ENCODE measurements around the gene KYAT1.

The KYAT1 gene

DNA sequence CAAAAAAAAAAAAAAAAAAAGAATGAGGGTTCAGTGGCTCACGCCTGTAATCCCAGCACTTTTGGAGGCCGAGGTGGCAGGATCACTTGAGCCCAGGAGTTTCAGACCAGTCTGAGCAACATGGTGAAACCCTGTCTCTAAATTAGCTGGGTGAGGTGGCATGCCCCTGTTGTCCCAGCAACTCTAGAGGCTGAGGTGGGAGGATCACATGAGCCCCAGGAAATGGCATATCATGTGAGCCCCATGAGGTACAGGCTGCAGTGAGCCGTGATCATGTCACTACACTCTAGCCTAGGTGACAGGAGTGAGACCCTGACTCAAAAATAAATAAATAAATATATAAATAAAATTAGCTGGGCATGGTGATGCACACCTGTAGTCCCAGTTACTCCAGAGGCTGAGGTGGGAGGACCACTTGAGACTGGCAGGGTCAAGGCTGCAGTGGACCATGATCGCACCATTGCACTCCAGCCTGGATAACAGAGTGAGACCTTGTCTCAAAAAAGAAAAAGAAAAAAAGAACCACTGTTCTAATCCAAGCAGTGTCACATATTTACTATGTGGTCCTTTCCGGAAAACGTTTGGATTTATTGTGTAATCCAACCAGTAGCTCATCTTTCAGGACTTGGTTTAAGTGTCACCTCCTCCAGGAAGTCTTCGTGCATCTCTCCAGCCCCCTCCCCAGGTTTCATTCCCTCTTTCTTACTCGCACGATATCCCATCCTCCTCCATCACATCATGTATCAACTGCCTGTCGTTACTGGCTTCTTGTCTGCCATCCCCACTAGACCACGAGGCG is 39.9 kb downstream of the KYAT1 start:
- no peak overlapping the region for H3K27ac ChIP-seq (ENCODE audit: low read length)
- H4K20me1 ChIP-seq (ENCODE audit: insufficient read depth, low read length), result no peaks in the 10 kb centered on the region
- no peaks in the 10 kb centered on the region for H3K9me3 ChIP-seq (ENCODE audit: insufficient read depth, low read length, severe bottlenecking)
- no peak for ATAC-seq (ENCODE audit: insufficient read depth, low read depth)
- no peak overlapping the region for H2AFZ ChIP-seq (ENCODE audit: low read depth, low read length)
- TF ChIP-seq, protein P1, sequence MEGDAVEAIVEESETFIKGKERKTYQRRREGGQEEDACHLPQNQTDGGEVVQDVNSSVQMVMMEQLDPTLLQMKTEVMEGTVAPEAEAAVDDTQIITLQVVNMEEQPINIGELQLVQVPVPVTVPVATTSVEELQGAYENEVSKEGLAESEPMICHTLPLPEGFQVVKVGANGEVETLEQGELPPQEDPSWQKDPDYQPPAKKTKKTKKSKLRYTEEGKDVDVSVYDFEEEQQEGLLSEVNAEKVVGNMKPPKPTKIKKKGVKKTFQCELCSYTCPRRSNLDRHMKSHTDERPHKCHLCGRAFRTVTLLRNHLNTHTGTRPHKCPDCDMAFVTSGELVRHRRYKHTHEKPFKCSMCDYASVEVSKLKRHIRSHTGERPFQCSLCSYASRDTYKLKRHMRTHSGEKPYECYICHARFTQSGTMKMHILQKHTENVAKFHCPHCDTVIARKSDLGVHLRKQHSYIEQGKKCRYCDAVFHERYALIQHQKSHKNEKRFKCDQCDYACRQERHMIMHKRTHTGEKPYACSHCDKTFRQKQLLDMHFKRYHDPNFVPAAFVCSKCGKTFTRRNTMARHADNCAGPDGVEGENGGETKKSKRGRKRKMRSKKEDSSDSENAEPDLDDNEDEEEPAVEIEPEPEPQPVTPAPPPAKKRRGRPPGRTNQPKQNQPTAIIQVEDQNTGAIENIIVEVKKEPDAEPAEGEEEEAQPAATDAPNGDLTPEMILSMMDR (IDR thresholded peaks at IDR 0.05; ENCODE audit: borderline replicate concordance, extremely low read depth, low read length, poor library complexity, severe bottlenecking), result no peak
- TF ChIP-seq EZH2 (IDR thresholded peaks at IDR 0.05; ENCODE audit: borderline replicate concordance, low read depth, low read length, severe bottlenecking), result no peak
- no peaks in the 10 kb centered on the region for H3K4me1 ChIP-seq (ENCODE audit: insufficient read depth, low read length)
- H3K9ac ChIP-seq (ENCODE audit: low read depth, low read length), result no peak overlapping the region
- no peak overlapping the region for H3K4me2 ChIP-seq (ENCODE audit: insufficient read depth, low read length)
- H3K4me3 ChIP-seq (ENCODE audit: low read depth in 1 of 2, low read length in 2 of 2), result no peak overlapping the region
- peaks cover 9% of the 10 kb centered on the region; the same call in 1 of the 2 replicates for H3K36me3 ChIP-seq (ENCODE audit: insufficient read depth, low read length)
- no peak for DNase-seq
- no peaks in the 10 kb centered on the region for H3K79me2 ChIP-seq (ENCODE audit: insufficient read depth, low read length)
- no peaks in the 10 kb centered on the region for H3K27me3 ChIP-seq (ENCODE audit: insufficient read depth, low read length, poor library complexity)

DNA sequence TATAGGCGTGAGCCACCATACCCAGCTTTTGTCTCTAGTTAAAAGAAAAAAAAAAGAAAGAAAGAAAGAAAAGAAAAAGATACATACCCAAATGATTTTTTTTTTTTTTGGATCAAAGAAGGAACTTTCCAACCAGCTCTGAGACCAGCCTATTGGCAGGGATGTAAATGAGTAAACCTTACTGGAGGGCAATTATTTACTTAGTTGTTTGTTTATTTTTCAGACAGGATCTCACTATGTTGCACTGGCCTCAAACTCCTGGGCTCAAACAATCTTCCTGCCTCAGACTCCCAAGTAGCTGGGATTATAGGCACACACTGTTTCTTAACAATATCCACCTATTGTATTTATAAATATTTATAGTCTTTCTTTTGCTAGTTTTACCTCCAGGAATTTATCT is 41.2 kb downstream of the KYAT1 start:
- no peak for TF ChIP-seq EZH2 (IDR thresholded peaks at IDR 0.05; ENCODE audit: borderline replicate concordance, low read depth, low read length, severe bottlenecking)
- TF ChIP-seq, protein P1 (IDR thresholded peaks at IDR 0.05; ENCODE audit: borderline replicate concordance, extremely low read depth, low read length, poor library complexity, severe bottlenecking), result no peak
- ATAC-seq (ENCODE audit: insufficient read depth, low read depth) (no peak), DNase-seq (no peak)
- no peaks in the 10 kb centered on the region for H3K4me1 ChIP-seq (ENCODE audit: insufficient read depth, low read length)
- H3K36me3 ChIP-seq (ENCODE audit: insufficient read depth, low read length), result peaks cover 9% of the 10 kb centered on the region; the same call in 1 of the 2 replicates
- no peaks in the 10 kb centered on the region for H3K79me2 ChIP-seq (ENCODE audit: insufficient read depth, low read length)
- no peaks in the 10 kb centered on the region for H3K27me3 ChIP-seq (ENCODE audit: insufficient read depth, low read length, poor library complexity)
- H3K4me3 ChIP-seq (ENCODE audit: low read depth in 1 of 2, low read length in 2 of 2), result no peak overlapping the region
- H2AFZ ChIP-seq (ENCODE audit: low read depth, low read length), result no peak overlapping the region
- no peaks in the 10 kb centered on the region for H3K9me3 ChIP-seq (ENCODE audit: insufficient read depth, low read length, severe bottlenecking)
- no peak overlapping the region for H3K9ac ChIP-seq (ENCODE audit: low read depth, low read length)
- no peak overlapping the region for H3K27ac ChIP-seq (ENCODE audit: low read length)
- H4K20me1 ChIP-seq (ENCODE audit: insufficient read depth, low read length), result no peaks in the 10 kb centered on the region
- H3K4me2 ChIP-seq (ENCODE audit: insufficient read depth, low read length), result no peak overlapping the region

DNA sequence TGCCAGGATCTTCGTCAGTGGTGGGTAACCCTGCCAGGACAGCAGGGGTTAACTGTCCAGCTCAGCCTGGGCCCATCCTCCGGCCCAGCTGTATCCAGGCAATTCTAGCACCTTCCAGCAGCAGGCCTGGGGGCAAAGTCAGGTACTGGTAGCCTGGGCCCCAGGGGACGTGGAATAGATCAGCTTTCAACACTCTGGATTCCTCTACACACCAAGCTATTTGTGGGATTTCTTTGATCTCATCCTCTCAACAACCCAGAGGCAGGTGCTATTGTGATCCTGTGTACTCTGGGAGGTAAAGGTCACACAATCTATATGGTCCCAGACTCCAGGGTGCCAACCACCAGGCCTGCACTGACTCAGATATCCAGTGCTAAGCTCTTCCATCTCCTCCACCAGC is 43.4 kb downstream of the KYAT1 start:
- Histone ChIP-seq H4K20me1 (ENCODE audit: insufficient read depth, low read length) (no peaks in the 10 kb centered on the region), H3K27me3 (ENCODE audit: insufficient read depth, low read length, poor library complexity) (no peaks in the 10 kb centered on the region), H3K9ac (ENCODE audit: low read depth, low read length) (no peak overlapping the region), H3K9me3 (ENCODE audit: insufficient read depth, low read length, severe bottlenecking) (no peaks in the 10 kb centered on the region), H3K4me1 (ENCODE audit: insufficient read depth, low read length) (no peaks in the 10 kb centered on the region), H3K4me3 (ENCODE audit: low read depth in 1 of 2, low read length in 2 of 2) (no peak overlapping the region), H3K36me3 (ENCODE audit: insufficient read depth, low read length) (peaks cover 14% of the 10 kb centered on the region; the same call in 1 of the 2 replicates), H3K4me2 (ENCODE audit: insufficient read depth, low read length) (no peak overlapping the region), H3K27ac (ENCODE audit: low read length) (no peak overlapping the region), H3K79me2 (ENCODE audit: insufficient read depth, low read length) (no peaks in the 10 kb centered on the region), H2AFZ (ENCODE audit: low read depth, low read length) (no peak overlapping the region)
- ATAC-seq (ENCODE audit: insufficient read depth, low read depth), result no peak
- DNase-seq, result no peak
- no peak for TF ChIP-seq EZH2 (IDR thresholded peaks at IDR 0.05; ENCODE audit: borderline replicate concordance, low read depth, low read length, severe bottlenecking)
- TF ChIP-seq, protein P1 (IDR thresholded peaks at IDR 0.05; ENCODE audit: borderline replicate concordance, extremely low read depth, low read length, poor library complexity, severe bottlenecking), result no peak

Data from DND-41 (cell line).